Ishikawa (cell line): ENCODE measurements around the gene SREBF1.

ENCODE experiments used
- CEBPB ChIP-seq: IDR thresholded peaks from 2 replicates; pipeline ENCODE4 v1.6.1; 2012
- REST ChIP-seq: IDR thresholded peaks from 2 replicates; pipeline ENCODE4 v1.6.1; 2012; ENCODE audit warnings: low read depth, mild to moderate bottlenecking
- YY1 ChIP-seq: IDR thresholded peaks from 2 replicates; pipeline ENCODE4 v1.6.1; 2012; ENCODE audit warnings: low read depth

DNA sequence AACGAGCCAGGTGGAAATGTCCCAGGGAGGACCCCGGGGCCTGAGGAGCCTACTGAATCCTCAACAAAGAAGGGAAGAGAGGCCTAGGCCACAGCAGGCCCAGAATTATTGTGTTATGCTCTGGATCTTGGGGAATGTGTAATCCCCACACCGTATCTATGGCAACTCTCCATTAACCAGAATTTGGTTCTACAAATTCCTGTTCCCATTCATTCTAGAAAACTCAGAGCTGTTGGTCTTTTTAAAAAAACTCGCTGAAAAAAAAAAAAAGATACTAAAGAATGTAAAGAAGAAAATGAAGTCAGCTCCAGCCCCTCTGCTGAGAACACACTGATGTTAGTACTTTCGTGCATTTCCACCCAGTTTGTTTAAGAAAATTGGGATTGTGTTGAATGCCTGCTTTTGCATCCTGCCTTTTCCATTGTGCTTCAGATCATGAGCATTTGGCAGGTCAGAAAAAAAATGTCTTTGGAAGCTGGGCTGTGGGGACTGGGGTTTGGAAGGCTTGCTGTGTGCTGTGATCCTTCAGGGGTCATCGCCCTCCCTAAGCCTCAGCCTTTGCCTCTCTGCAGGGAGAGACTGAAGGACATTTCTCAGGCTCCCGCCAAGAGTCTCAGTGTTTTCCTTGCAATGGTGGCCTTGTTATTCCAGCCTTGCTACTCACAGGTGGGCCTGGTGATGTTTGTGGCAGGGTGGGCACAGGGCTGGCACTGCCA, 69.5 kb downstream of the SREBF1 start:
- TF ChIP-seq REST (no peak), CEBPB (no peak), YY1 (no peak)
